HG02973 (cell line): Measurements from ENCODE around the gene KRTAP20-1.

ENCODE experiments used
- ATAC-seq: cut with Tn5 transposase; IDR thresholded peaks from one replicate; pipeline ENCODE4 v1.9.1; 2021; ENCODE audit warnings: moderate library complexity; ENCODE audit not compliant: unreplicated experiment

Gene KRTAP20-1

GRCh38 chr21:30642564-30642963 lies 26.3 kb downstream of the KRTAP20-1 start, which contains the start of gene KRTAP20-3:
Gene KRTAP20-3, plus strand, starts transcription at chr21:30642864.
- no peak for ATAC-seq

- ATAC-seq = no peak
Measured at GRCh38 chr21:30646904-30647414, 30.7 kb downstream of the KRTAP20-1 start.

- no peak for ATAC-seq
Measured at GRCh38 chr21:30652891-30653290, 36.7 kb downstream of the KRTAP20-1 start.
